GM12874 (cell line): ENCODE measurements around the gene PHYH.

Experiments used
- TF ChIP-seq, protein P1 (sequence below): IDR thresholded peaks from 2 replicates; pipeline ENCODE4 v1.5.1; 2011; ENCODE audit warnings: low read depth, mild to moderate bottlenecking, control low read depth, low read length, moderate library complexity; ENCODE audit not compliant: insufficient read depth

PHYH gene

DNA sequence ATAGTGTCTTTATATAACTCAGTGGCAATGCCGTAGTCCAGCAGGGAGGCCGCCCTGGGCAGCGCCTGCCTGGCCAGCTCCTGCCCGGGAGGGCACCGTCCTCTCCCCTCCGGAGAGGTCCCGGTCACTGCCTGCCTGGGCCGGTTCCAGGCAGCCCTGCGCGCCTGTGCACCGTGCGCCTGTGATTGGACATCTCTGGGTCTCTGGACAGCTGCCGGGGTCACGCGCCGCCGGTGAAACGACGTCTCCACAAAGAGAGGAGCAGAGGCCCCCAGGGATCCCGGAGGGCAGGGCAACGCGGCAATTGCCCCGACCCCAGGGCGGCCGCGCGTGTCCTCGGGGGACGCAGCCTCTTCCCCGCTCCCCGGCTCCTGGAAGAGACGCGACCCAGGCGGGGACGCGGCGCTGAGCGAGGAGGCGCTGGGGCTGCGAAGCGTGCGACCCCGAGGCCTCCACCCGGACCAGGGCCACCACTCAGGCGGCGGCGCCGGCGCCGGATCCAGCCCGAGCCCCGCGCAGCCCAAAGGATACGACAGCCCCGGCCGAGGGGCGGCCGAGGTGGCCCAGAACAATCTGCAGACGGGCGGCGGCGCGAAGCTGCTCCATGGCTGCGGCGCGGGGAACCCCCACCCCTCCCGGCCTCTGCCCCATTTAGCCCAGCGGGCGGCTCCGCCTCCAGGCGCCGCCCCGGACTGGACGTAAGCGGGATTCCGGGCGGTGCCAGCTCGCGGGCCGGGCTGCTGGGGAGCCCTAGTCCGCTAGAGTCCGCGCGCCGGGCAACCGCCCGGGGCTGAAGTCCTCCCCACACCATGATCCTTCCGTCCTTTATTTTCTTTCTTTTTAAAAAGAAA, at the start of gene PHYH:
Gene PHYH (minus strand): TSS at position 628 of the 851 bp plus-strand sequence. CDS start 22 bp downstream, at position 606.
- TF ChIP-seq, protein P1, sequence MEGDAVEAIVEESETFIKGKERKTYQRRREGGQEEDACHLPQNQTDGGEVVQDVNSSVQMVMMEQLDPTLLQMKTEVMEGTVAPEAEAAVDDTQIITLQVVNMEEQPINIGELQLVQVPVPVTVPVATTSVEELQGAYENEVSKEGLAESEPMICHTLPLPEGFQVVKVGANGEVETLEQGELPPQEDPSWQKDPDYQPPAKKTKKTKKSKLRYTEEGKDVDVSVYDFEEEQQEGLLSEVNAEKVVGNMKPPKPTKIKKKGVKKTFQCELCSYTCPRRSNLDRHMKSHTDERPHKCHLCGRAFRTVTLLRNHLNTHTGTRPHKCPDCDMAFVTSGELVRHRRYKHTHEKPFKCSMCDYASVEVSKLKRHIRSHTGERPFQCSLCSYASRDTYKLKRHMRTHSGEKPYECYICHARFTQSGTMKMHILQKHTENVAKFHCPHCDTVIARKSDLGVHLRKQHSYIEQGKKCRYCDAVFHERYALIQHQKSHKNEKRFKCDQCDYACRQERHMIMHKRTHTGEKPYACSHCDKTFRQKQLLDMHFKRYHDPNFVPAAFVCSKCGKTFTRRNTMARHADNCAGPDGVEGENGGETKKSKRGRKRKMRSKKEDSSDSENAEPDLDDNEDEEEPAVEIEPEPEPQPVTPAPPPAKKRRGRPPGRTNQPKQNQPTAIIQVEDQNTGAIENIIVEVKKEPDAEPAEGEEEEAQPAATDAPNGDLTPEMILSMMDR = no peak

DNA sequence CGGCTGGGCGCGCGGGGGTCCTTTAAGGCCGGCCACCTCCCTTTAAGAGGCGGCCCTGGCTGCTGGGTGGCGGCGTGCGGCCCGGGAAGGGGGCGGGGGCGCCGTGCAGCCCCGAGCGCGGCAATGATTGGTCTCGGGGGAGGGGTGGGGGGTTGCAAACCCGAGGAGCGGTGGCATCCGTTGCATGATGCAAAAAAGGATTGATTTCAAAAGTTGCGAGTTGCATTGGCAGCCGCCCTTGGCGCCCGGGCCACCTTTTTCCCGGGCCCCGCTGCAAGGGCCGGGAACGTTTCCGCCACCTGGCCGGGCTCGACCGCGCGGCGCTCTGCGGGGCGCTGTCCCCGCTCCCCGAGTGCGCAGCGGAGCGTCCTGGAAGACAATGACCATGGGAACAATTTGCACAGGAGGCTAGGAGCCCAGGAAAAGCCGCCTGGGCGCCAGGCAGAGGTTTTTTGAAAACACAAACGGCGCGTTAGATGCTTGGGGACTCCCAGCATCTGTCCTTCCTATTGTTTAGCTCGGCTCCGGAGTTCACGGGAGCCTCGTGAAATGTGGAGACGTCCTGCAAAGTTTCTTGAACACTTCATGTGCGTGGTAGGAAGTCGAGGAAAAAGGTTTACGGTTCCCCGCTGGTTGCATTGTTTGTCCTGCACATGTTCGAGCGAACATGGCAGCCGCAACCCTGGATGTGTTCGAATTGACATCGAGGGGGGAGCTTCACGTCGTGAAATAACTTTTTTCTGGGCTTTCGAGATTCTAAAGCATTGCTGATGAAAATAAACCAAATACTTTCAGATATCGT, 48.6 kb upstream of the PHYH start, which contains the start of gene SEPHS1:
Gene SEPHS1 (minus strand): TSS at position 78 of the 802 bp plus-strand sequence. CDS start 3,343 bp downstream, outside the sequence.
- TF ChIP-seq, protein P1 = 0 out of 2 replicates have a peak, but pooled peaks have one; percentile 1

DNA sequence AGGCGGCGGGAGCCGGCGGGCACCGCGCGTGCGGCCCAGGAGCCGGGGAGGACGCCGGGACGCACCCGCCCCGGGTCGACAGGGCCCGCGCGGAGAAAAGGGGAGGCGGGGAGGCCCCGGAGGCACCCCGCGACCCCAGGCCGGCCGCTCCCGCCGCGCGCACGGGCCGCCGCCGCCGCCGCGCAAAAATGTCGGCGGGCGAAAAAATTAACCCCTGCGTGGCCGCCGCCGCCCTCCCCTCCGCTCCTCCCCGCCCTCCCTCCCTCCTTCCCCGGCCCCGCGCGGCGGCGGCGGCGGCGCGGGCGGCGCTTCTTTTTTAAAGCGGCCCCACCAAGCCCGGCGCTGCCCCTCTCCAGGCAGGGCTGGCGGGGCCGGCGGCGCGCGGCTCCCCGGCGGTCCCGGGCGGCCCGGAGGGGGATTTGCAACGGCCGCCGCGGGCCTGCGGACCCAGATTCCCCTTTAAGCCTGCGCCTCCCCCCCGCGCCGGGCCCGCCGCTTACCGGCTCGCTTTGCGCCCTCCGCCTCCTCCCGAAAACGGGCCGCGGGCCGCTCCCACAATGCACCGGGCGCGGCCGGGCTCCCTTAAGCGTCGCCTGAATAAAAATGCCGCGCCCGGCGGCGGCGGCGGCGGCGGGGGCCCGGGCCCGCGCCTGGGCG, 47.8 kb upstream of the PHYH start:
- TF ChIP-seq, protein P1 = no peak

DNA sequence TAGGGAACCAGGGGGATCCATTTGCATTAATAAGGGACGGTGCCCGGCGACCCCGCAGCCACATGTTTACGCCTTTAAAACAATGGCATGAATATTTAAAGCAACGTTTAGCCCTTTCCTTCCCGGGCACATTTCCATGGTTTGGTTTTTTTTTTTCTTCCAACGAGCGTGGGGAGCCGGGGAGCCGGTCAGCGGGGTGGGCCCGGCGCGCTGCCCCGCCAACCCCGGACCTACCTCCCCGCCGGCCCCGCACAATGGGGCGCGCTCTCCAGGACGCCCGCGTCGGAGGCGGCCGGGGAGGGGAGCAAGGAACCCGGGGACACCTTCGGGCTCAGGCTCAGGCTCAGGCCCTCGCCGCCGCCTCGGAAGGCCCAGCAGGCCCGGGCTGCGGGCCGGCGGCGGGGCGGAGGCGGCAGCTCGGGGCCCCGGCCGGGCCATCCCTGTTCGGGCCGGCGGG, 47.2 kb upstream of the PHYH start:
- TF ChIP-seq, protein P1 = no peak

DNA sequence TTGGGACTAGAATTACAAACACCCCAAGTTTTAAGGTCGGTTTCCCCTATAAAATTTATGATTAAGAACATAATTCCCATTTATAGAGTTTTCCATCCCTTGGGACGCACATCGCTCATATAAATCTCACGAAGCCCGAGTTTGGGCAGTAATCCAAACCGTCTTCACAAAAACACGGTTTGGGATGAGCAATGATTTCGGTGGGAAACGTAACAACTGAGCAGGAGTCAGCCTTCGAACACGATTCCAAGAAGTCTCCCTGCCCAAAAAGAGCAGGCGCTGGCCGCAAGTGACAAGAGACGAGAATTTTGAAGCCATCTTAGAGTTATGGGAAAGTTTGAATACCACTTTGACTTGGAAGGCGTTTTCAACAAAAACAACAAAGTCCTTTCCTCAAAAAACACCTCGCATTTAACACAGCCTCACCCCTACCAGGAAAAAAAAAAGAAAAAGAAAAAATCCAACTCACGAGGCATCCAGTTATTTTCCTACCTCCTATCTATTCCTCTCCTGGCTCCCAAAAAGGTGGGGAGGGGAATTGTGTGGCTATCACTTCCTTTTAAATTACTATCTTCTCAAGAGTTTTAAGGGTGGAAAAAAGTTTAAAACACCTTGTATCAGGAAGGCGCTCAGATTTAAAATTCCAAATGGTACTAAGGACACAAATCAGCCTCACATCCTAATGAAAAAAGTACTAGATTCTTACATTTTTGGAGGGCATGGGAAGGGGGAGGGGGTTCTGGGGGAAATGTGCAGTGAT, 46.6 kb upstream of the PHYH start:
- TF ChIP-seq, protein P1 = no peak

DNA sequence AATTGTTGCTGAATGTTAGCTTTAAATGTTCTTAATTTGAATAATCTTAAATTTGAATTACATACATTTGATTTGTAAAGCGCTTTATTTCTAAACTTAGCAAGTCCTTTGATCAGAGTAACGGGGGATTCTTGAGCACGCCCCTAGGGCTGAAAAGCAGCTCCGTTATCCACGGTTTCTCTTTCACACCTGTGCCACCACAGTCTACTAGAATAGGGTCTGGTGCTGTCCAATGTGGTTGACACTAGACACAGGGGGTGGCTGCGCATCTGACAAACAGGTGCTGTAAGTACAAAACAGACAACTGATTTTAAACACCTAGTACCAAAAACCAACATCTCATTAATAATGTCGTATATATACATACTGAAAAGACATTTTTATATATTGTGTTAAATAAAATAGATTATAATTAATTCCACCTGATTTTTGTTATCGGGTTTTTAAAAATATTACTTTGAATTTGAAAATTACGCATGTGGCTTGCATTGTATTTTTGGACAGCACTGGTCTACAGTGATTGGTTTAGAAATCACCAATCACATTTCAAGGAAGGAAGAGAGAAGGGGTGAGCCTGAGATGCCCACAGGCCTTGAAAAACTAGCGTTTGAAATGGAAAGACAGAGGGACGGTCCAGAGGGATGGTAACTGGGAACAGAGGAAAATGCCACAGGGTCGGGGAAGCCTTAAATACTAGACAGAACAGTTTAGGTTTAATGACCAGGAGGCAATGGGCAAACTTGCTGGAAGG, 40.9 kb upstream of the PHYH start:
- TF ChIP-seq, protein P1 = no peak
